Osteoblast (primary cell): ENCODE data around the gene TRAPPC5. TPM values are rescaled to one million over a fixed set of nuclear protein-coding genes. Genes with fewer than 3 reads are reported as not detected.
A peak's percentile ranks its signal among the peaks of the same experiment; 100 is the strongest.

Experiments
- DNase-seq: peaks from one replicate; pipeline ENCODE4 v3.0.0; 2011; ENCODE audit warnings: low spot score, mixed read lengths; ENCODE audit not compliant: insufficient read length; ENCODE audit errors: missing footprints
- H2AFZ ChIP-seq: 2 replicates; pipeline ENCODE4 v1.6.0; 2011; ENCODE audit warnings: mild to moderate bottlenecking, low read length
- H3K27ac ChIP-seq: 2 replicates; pipeline ENCODE4 v1.5.1; 2011; ENCODE audit warnings: mild to moderate bottlenecking, low read depth, low read length, moderate library complexity
- H3K27me3 ChIP-seq: 2 replicates; pipeline ENCODE4 v1.6.0; 2012; ENCODE audit warnings: mild to moderate bottlenecking, control low read depth, inconsistent platforms, low read length, moderate library complexity; ENCODE audit not compliant: insufficient read depth
- H3K36me3 ChIP-seq: 2 replicates; pipeline ENCODE4 v1.5.1; 2011; ENCODE audit warnings: mild to moderate bottlenecking, low read length, control low read depth, moderate library complexity; ENCODE audit not compliant: insufficient read depth
- H3K4me1 ChIP-seq: 2 replicates; pipeline ENCODE4 v1.5.1; 2011; ENCODE audit warnings: mild to moderate bottlenecking, low read length, control low read depth, moderate library complexity; ENCODE audit not compliant: insufficient read depth
- H3K4me2 ChIP-seq: 2 replicates; pipeline ENCODE4 v1.6.0; 2011; ENCODE audit warnings: mild to moderate bottlenecking, low read length; ENCODE audit not compliant: insufficient read depth
- H3K4me3 ChIP-seq: fragments of 200-600 bp; sonication (generic); 3 replicates; pipeline ENCODE4 v1.5.1; 2012; ENCODE audit warnings: mild to moderate bottlenecking, low read length, inconsistent platforms; ENCODE audit not compliant: insufficient read depth
- H3K79me2 ChIP-seq: 2 replicates; pipeline ENCODE4 v1.6.0; 2012; ENCODE audit warnings: mild to moderate bottlenecking, low read length, control low read depth, inconsistent platforms; ENCODE audit not compliant: insufficient read depth
- H3K9me3 ChIP-seq: 2 replicates; pipeline ENCODE4 v1.5.1; 2011; ENCODE audit warnings: low read depth, low read length, control low read depth
- H4K20me1 ChIP-seq: 2 replicates; pipeline ENCODE4 v1.6.0; 2012; ENCODE audit warnings: mild to moderate bottlenecking, low read length, control low read depth; ENCODE audit not compliant: insufficient read depth
- CTCF ChIP-seq: IDR thresholded peaks from 2 replicates; pipeline ENCODE4 v1.5.1; 2011; ENCODE audit warnings: mild to moderate bottlenecking, low read depth, low read length, moderate library complexity; ENCODE audit errors: extremely low read depth
- total RNA-seq: library from RNA; depleted of rRNA; stranded (reverse); fragments of >200 nt; gene quantifications from 2 replicates; pipeline ENCODE4 v1.2.3, GENCODE V29; 2012

Gene TRAPPC5
- total RNA-seq, 1 donor = 26.4 TPM

- no peaks in the 10 kb centered on the region for H4K20me1 ChIP-seq
Observed at GRCh38 chr19:7645163-7645562, 35.5 kb upstream of the TRAPPC5 start.

GRCh38 chr19:7645656-7646425 is 34.8 kb upstream of the TRAPPC5 start:
- H3K4me2 ChIP-seq = no peak overlapping the region
- no peak for TF ChIP-seq CTCF
- H3K4me3 ChIP-seq = no peak overlapping the region
- peak; percentile 81 for DNase-seq
- H3K9me3 ChIP-seq = no peaks in the 10 kb centered on the region
- no peaks in the 10 kb centered on the region for H3K79me2 ChIP-seq
- H3K4me1 ChIP-seq = no peaks in the 10 kb centered on the region
- H2AFZ ChIP-seq = no peak overlapping the region
- H4K20me1 ChIP-seq = no peaks in the 10 kb centered on the region
- no peaks in the 10 kb centered on the region for H3K36me3 ChIP-seq
- no peaks in the 10 kb centered on the region for H3K27me3 ChIP-seq
- H3K27ac ChIP-seq = no peak overlapping the region

More at GRCh38 chr19:7645163-7645562, 35.5 kb upstream of the TRAPPC5 start:
- TF ChIP-seq CTCF = no peak
- H3K36me3 ChIP-seq = no peaks in the 10 kb centered on the region
- no peaks in the 10 kb centered on the region for H3K9me3 ChIP-seq
- H3K27ac ChIP-seq = no peak overlapping the region
- H3K27me3 ChIP-seq = no peaks in the 10 kb centered on the region
- H3K4me3 ChIP-seq = no peak overlapping the region
- DNase-seq = peak; percentile 80
- no peaks in the 10 kb centered on the region for H3K4me1 ChIP-seq
- H3K4me2 ChIP-seq = no peak overlapping the region
- no peaks in the 10 kb centered on the region for H3K79me2 ChIP-seq
- no peak overlapping the region for H2AFZ ChIP-seq

- H3K79me2 ChIP-seq = no peaks in the 10 kb centered on the region
- H3K27me3 ChIP-seq = no peaks in the 10 kb centered on the region
- H3K27ac ChIP-seq = no peak overlapping the region
- H3K36me3 ChIP-seq = no peaks in the 10 kb centered on the region
- DNase-seq = no peak
- TF ChIP-seq CTCF = no peak
- no peak overlapping the region for H3K4me3 ChIP-seq
- no peaks in the 10 kb centered on the region for H4K20me1 ChIP-seq
- H2AFZ ChIP-seq = no peak overlapping the region
- no peaks in the 10 kb centered on the region for H3K4me1 ChIP-seq
- no peak overlapping the region for H3K4me2 ChIP-seq
- no peaks in the 10 kb centered on the region for H3K9me3 ChIP-seq
Observed at GRCh38 chr19:7646426-7646700, 34.3 kb upstream of the TRAPPC5 start.

- Histone ChIP-seq H3K79me2 (no peaks in the 10 kb centered on the region), H3K36me3 (no peaks in the 10 kb centered on the region)
Observed at GRCh38 chr19:7647156-7647555, 33.5 kb upstream of the TRAPPC5 start.

More at GRCh38 chr19:7647156-7647555, 33.5 kb upstream of the TRAPPC5 start:
- Histone ChIP-seq H4K20me1 (no peaks in the 10 kb centered on the region), H2AFZ (no peak overlapping the region), H3K9me3 (no peaks in the 10 kb centered on the region), H3K4me2 (no peak overlapping the region), H3K4me1 (peaks cover 1% of the 10 kb centered on the region), H3K27me3 (no peaks in the 10 kb centered on the region), H3K4me3 (no peak overlapping the region), H3K27ac (no peak overlapping the region)
- DNase-seq = peak; percentile 8
- no peak for TF ChIP-seq CTCF
